HepG2 (cell line): ENCODE measurements around the gene RNF5. TPM values are rescaled to one million over a fixed set of nuclear protein-coding genes. Genes with fewer than 3 reads are reported as not detected.

ENCODE experiments used
- ATAC-seq: fragments of 200-7000 bp; cut with Tn5 transposase; 3 replicates; pipeline ENCODE4 v1.9.1; 2020; ENCODE audit warnings: mild to moderate bottlenecking, moderate library complexity
- BruUV-seq: library from RNA; stranded (reverse); fragments of 400-500 nt; replicated peaks from 2 replicates; lab custom pipeline; 2021; lab: Mats Ljungman, UMichigan
- CTCF ChIA-PET: fragments of 300-600 bp; formaldehyde crosslinking; extraction: SDS; loops from one replicate; lab custom pipeline; 2021; ENCODE audit warnings: low total read pairs, inconsistent platforms, low intra/inter-chr PET ratio; lab: Yijun Ruan, JAX
- POLR2A ChIA-PET: fragments of 350-600 bp; sonication (Branson Sonifier 250); formaldehyde crosslinking; loops from one replicate; lab custom pipeline; 2020; ENCODE audit warnings: antibody characterized with exemption, inconsistent platforms; lab: Yijun Ruan, JAX
- DNase-seq: peaks from one replicate; pipeline ENCODE4 v3.0.0-alpha.2; 2015; ENCODE audit warnings: low spot score
- FAIRE-seq: peaks from 3 replicates; lab custom pipeline; 2011; peaks lifted over from hg19 to GRCh38; lab: Jason Lieb, UNC
- H2AFZ ChIP-seq: one replicate; pipeline ENCODE4 v1.6.1; 2011; ENCODE audit warnings: low read length, inconsistent platforms
- H3K27ac ChIP-seq: fragments of 300-600 bp; 3 replicates; pipeline ENCODE4 v1.8.0; 2011; ENCODE audit warnings: mixed run types, mild to moderate bottlenecking, mixed read lengths, low read length, inconsistent platforms; ENCODE audit not compliant: insufficient read depth; ENCODE audit errors: extremely low read length
- H3K27me3 ChIP-seq, 2 experiments: fragments of 200-600 bp in 1 of 2; 2 replicates in 1 of 2; 3 replicates in 1 of 2; pipeline versions ENCODE4 v1.6.0 to v1.8.0; 2011; ENCODE audit warnings: low read length in 2 of 2, mild to moderate bottlenecking in 2 of 2, moderate library complexity in 2 of 2, inconsistent platforms in 1 of 2; ENCODE audit not compliant: insufficient read depth in 2 of 2, control insufficient read depth in 1 of 2
- H3K36me3 ChIP-seq, 2 experiments: fragments of 200-600 bp in 1 of 2; replicated peaks in 1 of 2; 2 replicates in 1 of 2; 3 replicates in 1 of 2; pipeline versions ENCODE4 v1.5.1 to v1.8.0; 2011; ENCODE audit warnings: low read length in 2 of 2, inconsistent platforms in 1 of 2; ENCODE audit not compliant: insufficient read depth in 2 of 2, control insufficient read depth in 1 of 2
- H3K4me1 ChIP-seq: 2 replicates; pipeline ENCODE4 v1.5.1; 2012; ENCODE audit warnings: low read length, inconsistent platforms; ENCODE audit not compliant: insufficient read depth
- H3K4me2 ChIP-seq: 2 replicates; pipeline ENCODE4 v1.6.0; 2011; ENCODE audit warnings: low read depth, low read length, inconsistent platforms
- H3K4me3 ChIP-seq, 3 experiments: fragments of 200-600 bp in 1 of 3; sonication (generic), shearing (Covaris generic) in 1 of 3; replicated peaks in 1 of 3; 2 replicates each; pipeline ENCODE4 v1.5.1; 2011 to 2016; ENCODE audit warnings: low read length in 3 of 3, inconsistent platforms in 2 of 3, low read depth in 2 of 3, mild to moderate bottlenecking in 2 of 3, control low read depth in 1 of 3, mixed read lengths in 1 of 3; ENCODE audit not compliant: insufficient read depth in 1 of 3
- H3K79me2 ChIP-seq: one replicate; pipeline ENCODE4 v1.6.1; 2011; ENCODE audit warnings: low read length, inconsistent platforms; ENCODE audit not compliant: insufficient read depth
- H3K9ac ChIP-seq: 2 replicates; pipeline ENCODE4 v1.6.0; 2011; ENCODE audit warnings: mild to moderate bottlenecking, low read depth, low read length, inconsistent platforms; ENCODE audit not compliant: insufficient read depth
- H3K9me3 ChIP-seq: 2 replicates; pipeline ENCODE4 v1.5.1; 2012; ENCODE audit warnings: mild to moderate bottlenecking, low read length
- H4K20me1 ChIP-seq: 2 replicates; pipeline ENCODE4 v1.6.0; 2011; ENCODE audit warnings: inconsistent platforms, mild to moderate bottlenecking, low read length, moderate library complexity; ENCODE audit not compliant: insufficient read depth
- AGO2 ChIP-seq: fragments of 200-400 bp; formaldehyde crosslinking; optimal IDR thresholded peaks from 2 replicates; pipeline ENCODE3; 2017; ENCODE audit warnings: mild to moderate bottlenecking, low read depth, low read length, moderate library complexity
- BRF2 ChIP-seq: sonication (generic); formaldehyde crosslinking; IDR thresholded peaks from 2 replicates; pipeline ENCODE4 v1.8.1; 2022; ENCODE audit warnings: mild to moderate bottlenecking, missing genetic modification reagents
- CCAR2 ChIP-seq: fragments of 200-400 bp; formaldehyde crosslinking; optimal IDR thresholded peaks from 2 replicates; pipeline ENCODE3; 2018; ENCODE audit warnings: low read depth, mild to moderate bottlenecking, low read length, moderate library complexity
- CHCHD3 ChIP-seq: sonication (generic); formaldehyde crosslinking; IDR thresholded peaks from 2 replicates; pipeline ENCODE4 v1.8.0; 2022; ENCODE audit warnings: mild to moderate bottlenecking, missing genetic modification reagents, moderate library complexity
- EED ChIP-seq: sonication (generic); formaldehyde crosslinking; IDR thresholded peaks from 2 replicates; pipeline ENCODE4 v1.5.0; 2020; ENCODE audit warnings: mild to moderate bottlenecking, missing genetic modification reagents
- FOXM1 ChIP-seq: sonication (generic); formaldehyde crosslinking; IDR thresholded peaks from 2 replicates; pipeline ENCODE4 v1.5.0; 2020; ENCODE audit warnings: missing genetic modification reagents
- HNF4A ChIP-seq: sonication (generic); formaldehyde crosslinking; IDR thresholded peaks from 2 replicates; pipeline ENCODE4 v1.4.0; 2020; ENCODE audit warnings: missing genetic modification reagents
- HNRNPL ChIP-seq: fragments of 200-400 bp; formaldehyde crosslinking; IDR thresholded peaks from 2 replicates; pipeline ENCODE4 v1.6.1; 2017; ENCODE audit warnings: mild to moderate bottlenecking, low read depth, low read length
- PHF20 ChIP-seq: sonication (generic); formaldehyde crosslinking; IDR thresholded peaks from 2 replicates; pipeline ENCODE4 v1.5.0; 2020; ENCODE audit warnings: mild to moderate bottlenecking, missing genetic modification reagents
- POLR2A ChIP-seq, 2 experiments: IDR thresholded peaks; 2 replicates each; pipeline ENCODE4 v1.6.1; 2011; ENCODE audit warnings: low read depth in 2 of 2, low read length in 2 of 2, mild to moderate bottlenecking in 1 of 2, moderate library complexity in 1 of 2; ENCODE audit not compliant: insufficient read depth in 1 of 2
- RBFOX2 ChIP-seq: fragments of 200-400 bp; formaldehyde crosslinking; IDR thresholded peaks from 2 replicates; pipeline ENCODE4 v1.6.1; 2017; ENCODE audit warnings: low read depth, mild to moderate bottlenecking, low read length
- STAG1 ChIP-seq: sonication (generic); formaldehyde crosslinking; IDR thresholded peaks from 2 replicates; pipeline ENCODE4 v1.4.0; 2020; ENCODE audit warnings: missing genetic modification reagents
- ZBTB2 ChIP-seq: sonication (generic); formaldehyde crosslinking; IDR thresholded peaks from 2 replicates; pipeline ENCODE4 v1.8.0; 2022; ENCODE audit warnings: low read depth, missing genetic modification reagents
- ZNF180 ChIP-seq: sonication (generic); formaldehyde crosslinking; IDR thresholded peaks from 2 replicates; pipeline ENCODE4 v1.4.0; 2020; ENCODE audit warnings: low read depth, missing genetic modification reagents, borderline replicate concordance
- WGBS: methylation state at CpG from one replicate; pipeline ENCODE4 v1.1.6; 2017; ENCODE audit warnings: low lambda C conversion rate; 5-methylcytosine and 5-hydroxymethylcytosine counted together
- in situ Hi-C: cut with HindIII; loops from 2 replicates; pipeline ENCODE4 v1.10.0; 2017; ENCODE audit warnings: low pct_unique_long_range_greater_than_20kb; ENCODE audit not compliant: extremely low pct_ligation_motif_present
- intact Hi-C: fragments of 100-400 bp; cut with micrococcal nuclease; formaldehyde crosslinking; loops from one replicate; pipeline ENCODE4 v1.10.0; 2022; ENCODE audit not compliant: unreplicated experiment
- polyA plus RNA-seq, 8 experiments: library from polyadenylated mRNA; depleted of rRNA in 3 of 8; stranded (reverse) in 7 of 8; unstranded in 1 of 8; fragments of >200 nt; fragmentation: Illumina TruSeq in 4 of 8; extraction: Trizol in 4 of 8; gene quantifications; 2 replicates each; pipeline versions ENCODE4 v1.2.1 to v1.2.3, GENCODE V29; 2011 to 2016; ENCODE audit warnings: low read depth in 4 of 8, missing spikeins in 1 of 8, mixed read lengths in 1 of 8; ENCODE audit not compliant: insufficient read depth in 1 of 8
- total RNA-seq, 5 experiments: library from RNA; depleted of rRNA; stranded (reverse); fragments of >200 nt; fragmentation: Illumina TruSeq; extraction: Trizol; gene quantifications; 2 replicates each; pipeline ENCODE4 v1.2.3, GENCODE V29; 2016; ENCODE audit warnings: low read depth in 1 of 5
- TF ChIP-seq, protein P1 (sequence below): sonication (generic); formaldehyde crosslinking; IDR thresholded peaks from 2 replicates; pipeline ENCODE4 v1.5.0; 2020; ENCODE audit warnings: mild to moderate bottlenecking, missing genetic modification reagents, moderate library complexity
- TF ChIP-seq, protein P2 (sequence below): IDR thresholded peaks from 2 replicates; pipeline ENCODE4 v1.6.1; 2016

The RNF5 gene
- total and polyA plus RNA-seq, 2 of the 13 experiments (the other 11 are each of a cell fraction or from before 2014, with no cell fraction given): 98.0 to 131 TPM

DNA sequence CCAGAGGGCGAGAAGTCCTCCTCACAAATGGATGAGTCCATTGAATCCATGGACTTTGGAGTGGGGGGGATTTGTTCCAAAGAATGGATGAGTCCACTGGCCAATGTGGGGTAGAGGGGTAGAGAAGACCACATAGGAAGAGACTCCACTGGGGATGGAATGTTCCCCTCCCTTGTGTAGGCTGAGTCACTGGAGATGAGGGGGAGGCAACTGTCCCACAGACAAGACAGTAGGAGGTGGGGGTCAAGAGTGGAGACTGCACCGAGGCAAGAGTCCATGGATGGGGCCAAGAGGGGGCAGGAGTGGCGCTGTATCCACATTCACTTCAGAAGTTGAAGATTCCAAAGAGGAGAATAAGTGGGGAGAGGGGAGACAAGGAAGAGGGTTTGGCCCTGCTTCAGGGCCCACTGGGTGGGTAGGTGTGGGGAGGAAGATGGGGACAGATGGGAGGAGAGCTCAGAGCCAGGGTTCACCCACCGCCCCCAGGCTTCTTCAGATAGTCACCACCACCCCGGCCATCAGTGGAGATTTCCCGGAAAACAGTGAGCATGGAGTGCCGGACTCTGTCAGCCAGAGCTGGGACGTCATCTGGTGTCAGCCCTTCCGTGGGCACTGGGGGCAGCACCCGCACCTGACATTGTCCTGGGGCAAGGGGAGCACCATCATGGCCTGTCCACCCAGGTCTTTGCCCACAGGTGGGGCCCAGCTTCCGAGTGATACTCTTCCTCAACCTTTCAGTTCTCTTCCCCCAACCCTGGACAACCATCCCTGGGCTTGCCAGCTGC lies 9.2 kb upstream of the RNF5 start:
- H3K4me3 ChIP-seq: no peak overlapping the region
- no peak overlapping the region for H2AFZ ChIP-seq
- H3K9ac ChIP-seq: no peak overlapping the region
- peaks cover 17% of the 10 kb centered on the region for H3K4me1 ChIP-seq
- intact Hi-C loops: no loop called here
- CTCF ChIA-PET: no interaction called here
- H3K27me3 ChIP-seq: no peaks in the 10 kb centered on the region
- ATAC-seq (peak; percentile 61; the same call in 2 of the 3 replicates), FAIRE-seq (no peak), DNase-seq (no peak)
- in situ Hi-C loops: no loop called here
- no peaks in the 10 kb centered on the region for H3K9me3 ChIP-seq
- POLR2A ChIA-PET: interaction anchor here (1.1 to 1.4 kb wide), 2 partner anchors 9 to 52 kb away, joined by 3 to 5 read pairs; no protein-coding TSS in a partner anchor
- H3K27ac ChIP-seq: no peak overlapping the region
- WGBS: 94% methylated on average over 8 of the region's 11 CpGs
- no peak overlapping the region for H3K4me2 ChIP-seq
- no peaks in the 10 kb centered on the region for H4K20me1 ChIP-seq
- no TSS peak for BruUV-seq
- peaks cover 18% of the 10 kb centered on the region for H3K79me2 ChIP-seq
- peaks cover 18 to 52% of the 10 kb centered on the region in 2 experiments for H3K36me3 ChIP-seq
- TF ChIP-seq POLR2A (IDR thresholded peaks at IDR 0.05; ENCODE audit: insufficient read depth in 1 of 2, low read depth in 2 of 2, low read length in 2 of 2) (peak; percentile 22 to 26; a peak in 1 of 4 replicates), EED (0 out of 2 replicates have a peak, but pooled peaks have one; percentile 30), ZNF180 (CRISPR knock-in tag) (no peak), STAG1 (CRISPR knock-in tag) (peak; percentile 30), CCAR2 (no peak), ZBTB2 (CRISPR knock-in tag) (no peak), CHCHD3 (CRISPR knock-in tag) (no peak), HNRNPL (0 out of 2 replicates have a peak, but pooled peaks have one; percentile 48), BRF2 (CRISPR knock-in tag) (no peak), PHF20 (no peak), FOXM1 (CRISPR knock-in tag) (no peak), AGO2 (peak; percentile 93), HNF4A (CRISPR knock-in tag) (0 out of 2 replicates have a peak, but pooled peaks have one; percentile 32), RBFOX2 (peak; percentile 53; the same call in 1 of the 2 replicates)
- TF ChIP-seq, protein P1, sequence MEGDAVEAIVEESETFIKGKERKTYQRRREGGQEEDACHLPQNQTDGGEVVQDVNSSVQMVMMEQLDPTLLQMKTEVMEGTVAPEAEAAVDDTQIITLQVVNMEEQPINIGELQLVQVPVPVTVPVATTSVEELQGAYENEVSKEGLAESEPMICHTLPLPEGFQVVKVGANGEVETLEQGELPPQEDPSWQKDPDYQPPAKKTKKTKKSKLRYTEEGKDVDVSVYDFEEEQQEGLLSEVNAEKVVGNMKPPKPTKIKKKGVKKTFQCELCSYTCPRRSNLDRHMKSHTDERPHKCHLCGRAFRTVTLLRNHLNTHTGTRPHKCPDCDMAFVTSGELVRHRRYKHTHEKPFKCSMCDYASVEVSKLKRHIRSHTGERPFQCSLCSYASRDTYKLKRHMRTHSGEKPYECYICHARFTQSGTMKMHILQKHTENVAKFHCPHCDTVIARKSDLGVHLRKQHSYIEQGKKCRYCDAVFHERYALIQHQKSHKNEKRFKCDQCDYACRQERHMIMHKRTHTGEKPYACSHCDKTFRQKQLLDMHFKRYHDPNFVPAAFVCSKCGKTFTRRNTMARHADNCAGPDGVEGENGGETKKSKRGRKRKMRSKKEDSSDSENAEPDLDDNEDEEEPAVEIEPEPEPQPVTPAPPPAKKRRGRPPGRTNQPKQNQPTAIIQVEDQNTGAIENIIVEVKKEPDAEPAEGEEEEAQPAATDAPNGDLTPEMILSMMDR (CRISPR knock-in tag): peak; percentile 28; the same call in 1 of the 2 replicates
- TF ChIP-seq, protein P2, sequence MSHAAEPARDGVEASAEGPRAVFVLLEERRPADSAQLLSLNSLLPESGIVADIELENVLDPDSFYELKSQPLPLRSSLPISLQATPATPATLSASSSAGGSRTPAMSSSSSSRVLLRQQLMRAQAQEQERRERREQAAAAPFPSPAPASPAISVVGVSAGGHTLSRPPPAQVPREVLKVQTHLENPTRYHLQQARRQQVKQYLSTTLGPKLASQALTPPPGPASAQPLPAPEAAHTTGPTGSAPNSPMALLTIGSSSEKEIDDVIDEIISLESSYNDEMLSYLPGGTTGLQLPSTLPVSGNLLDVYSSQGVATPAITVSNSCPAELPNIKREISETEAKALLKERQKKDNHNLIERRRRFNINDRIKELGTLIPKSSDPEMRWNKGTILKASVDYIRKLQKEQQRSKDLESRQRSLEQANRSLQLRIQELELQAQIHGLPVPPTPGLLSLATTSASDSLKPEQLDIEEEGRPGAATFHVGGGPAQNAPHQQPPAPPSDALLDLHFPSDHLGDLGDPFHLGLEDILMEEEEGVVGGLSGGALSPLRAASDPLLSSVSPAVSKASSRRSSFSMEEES (CRISPR knock-in tag): no peak
